HG02885 (cell line): ENCODE measurements around the gene CNRIP1.
"Not testable (repeated sequence)": the region's sequence is repeated elsewhere in the genome, so short reads cannot be mapped to it uniquely, and the experiment has no call there.

Experiments
- ATAC-seq: cut with Tn5 transposase; IDR thresholded peaks from one replicate; pipeline ENCODE4 v1.9.1; 2021; ENCODE audit warnings: mild to moderate bottlenecking; ENCODE audit not compliant: unreplicated experiment, poor library complexity

The CNRIP1 gene, protein sequence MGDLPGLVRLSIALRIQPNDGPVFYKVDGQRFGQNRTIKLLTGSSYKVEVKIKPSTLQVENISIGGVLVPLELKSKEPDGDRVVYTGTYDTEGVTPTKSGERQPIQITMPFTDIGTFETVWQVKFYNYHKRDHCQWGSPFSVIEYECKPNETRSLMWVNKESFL

DNA sequence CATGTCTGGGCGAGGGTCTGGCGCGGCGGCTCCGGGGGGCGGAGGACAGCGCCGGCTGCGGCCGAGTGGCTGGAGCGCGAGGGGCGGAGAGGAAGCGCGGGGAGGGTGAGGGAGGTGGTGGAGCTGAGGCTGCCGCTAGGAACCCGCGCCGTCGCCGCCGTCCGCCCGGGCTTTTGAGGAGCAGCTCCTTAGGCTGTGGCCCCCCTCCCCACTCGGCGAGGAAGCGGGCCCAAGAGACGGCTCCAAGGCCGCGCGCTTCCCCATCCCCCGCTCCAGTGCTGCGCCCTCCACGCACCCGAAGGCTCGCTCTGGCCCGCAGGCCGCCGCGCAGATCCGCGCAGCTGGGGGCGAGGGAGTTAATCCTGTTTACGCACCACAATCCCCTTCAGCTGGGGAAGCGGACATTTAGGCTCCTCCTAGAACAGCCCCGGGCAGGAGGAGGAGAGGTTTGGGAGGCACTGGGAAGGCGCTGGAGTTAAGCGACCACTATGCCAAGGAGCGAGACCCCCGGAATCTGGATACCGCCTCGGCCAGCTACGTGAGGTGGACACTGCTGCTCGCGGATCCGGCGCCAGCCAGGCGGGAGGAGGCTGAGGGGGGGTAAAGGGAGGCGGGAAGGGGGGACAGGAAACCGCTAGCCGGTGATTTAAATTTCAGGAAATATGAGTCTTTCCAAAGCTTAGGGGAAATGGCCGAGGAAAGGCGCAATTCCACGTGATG is at the start of gene CNRIP1:
Gene CNRIP1 (minus strand): TSS at position 552 of the 720 bp plus-strand sequence. CDS start 549 bp downstream, at position 3.
- ATAC-seq: peak; percentile 50

DNA sequence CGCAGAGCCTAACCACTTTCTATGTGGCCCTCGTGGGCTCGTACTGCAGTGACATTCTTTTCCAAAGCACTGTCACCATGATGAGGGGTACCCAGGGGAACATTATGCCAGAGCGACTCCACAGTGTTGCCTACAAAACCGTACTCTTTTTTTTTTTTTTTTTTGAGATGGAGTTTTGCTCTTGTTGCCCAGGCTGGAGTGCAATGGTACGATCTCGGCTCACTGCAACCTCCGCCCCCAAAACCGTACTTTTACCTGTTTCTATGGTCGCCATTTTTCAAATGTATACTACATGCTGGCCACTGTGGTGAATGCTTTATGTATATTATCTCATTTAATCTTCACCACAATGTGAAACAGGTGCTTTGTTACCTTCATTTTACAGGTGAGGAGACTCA is 49.6 kb upstream of the CNRIP1 start:
- ATAC-seq: no peak

DNA sequence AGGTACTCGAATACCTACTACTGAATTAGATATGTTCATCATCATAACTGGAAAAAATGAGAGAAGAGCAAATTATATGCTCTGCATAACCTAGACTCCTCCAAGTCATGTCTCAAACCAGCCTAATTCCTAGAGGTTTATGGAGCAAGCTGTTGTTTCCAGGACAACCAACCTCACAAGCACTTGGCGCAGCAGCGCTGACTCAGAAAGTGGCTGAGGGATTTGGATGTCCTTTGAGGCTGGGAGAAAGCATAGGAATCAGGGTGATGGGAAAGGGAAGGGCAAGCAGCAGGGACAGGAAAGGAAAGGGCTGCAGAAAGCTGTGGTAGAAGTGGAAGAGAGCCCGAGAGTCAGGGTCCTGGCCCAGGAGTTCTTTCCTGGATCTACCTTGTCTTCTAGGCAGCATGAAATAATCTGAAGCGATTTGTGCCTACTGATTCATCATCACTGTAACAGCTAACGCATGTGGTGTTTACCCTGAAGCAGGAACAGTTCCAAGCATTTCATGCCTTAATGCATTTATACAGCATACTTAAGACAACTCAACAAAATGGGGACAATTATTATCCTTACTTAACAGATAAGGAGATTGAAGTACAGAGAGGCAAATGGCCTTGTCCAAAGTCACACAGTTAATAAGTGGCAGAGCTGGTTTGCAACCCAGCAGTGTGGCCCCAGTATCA is 49.0 kb upstream of the CNRIP1 start:
- no peak for ATAC-seq

DNA sequence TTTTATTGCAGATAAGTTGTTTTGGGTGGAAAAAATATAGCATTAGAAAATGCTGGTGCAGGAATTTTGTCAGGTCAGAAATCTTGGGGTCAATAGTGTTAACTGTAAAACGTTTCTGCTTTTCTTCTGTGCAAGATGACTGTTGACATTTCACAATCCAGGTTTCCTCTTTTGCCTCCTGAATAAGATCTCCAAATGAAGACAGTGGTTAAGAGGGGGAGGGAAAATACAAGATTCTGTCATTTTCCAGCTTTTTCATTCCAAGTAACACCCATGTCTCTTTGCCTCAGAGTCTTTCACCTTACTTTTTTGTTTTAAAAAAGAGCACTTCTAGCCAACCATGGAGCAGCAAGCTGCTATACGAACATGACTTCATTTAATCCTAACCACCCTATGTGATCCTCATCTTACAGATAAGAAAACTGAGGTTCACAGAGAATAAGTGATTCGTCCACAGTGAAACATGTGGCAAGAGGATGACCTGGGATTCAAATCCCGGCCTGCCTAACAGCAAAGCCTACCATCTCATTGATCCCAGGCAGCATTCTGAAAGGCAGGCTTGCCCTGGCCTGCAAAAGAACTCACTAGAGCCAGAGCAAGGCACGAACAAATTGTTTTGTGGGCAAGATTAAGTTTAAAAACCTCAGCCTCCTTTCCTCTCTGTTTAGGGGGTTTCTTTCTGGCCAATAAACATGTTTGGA is 48.4 kb upstream of the CNRIP1 start:
- ATAC-seq: no peak

DNA sequence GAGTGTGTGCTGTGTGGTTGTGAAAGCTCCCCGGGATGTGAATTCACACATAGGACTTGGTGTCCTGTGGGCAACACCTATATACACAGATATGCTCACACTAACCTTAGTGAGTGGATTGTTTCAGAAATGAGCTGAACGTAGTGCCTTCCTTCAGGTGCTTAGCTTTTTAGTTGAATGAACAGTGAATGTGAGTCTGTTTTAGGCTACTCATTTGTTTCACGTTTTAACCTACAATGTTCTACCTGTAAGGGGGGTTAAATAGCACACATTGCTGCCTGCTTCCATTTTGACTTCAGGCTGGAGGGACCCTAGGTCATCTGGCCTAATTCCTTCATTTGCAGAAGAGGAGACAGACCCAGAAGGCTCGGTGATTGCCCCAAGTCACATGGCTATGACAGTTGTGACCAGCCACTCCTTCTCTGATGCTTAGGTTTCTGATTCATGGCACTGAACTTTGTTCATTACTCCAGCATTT is 46.4 kb upstream of the CNRIP1 start:
- peak; percentile 50 for ATAC-seq

DNA sequence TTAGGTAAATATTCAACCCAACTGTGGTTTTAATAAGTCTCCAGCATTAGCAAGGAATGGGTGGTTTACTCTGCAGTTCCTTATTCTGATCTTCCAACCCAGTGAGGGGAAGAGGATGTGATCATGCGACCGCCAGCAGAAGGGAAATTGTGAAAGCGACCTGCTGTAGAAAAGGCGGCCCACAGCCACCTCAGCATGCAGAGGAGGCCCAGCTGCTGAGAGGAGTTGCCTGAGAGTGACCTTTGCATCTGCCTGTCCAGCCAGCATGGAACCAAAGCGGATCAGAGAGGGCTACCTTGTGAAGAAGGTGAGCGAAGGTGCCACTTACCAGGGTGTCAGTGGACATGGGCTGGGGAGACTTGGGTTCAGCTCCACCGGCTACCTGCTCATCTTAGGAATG is 45.3 kb upstream of the CNRIP1 start, which contains the start of gene PLEK:
Gene PLEK (plus strand): TSS at position 196 of the 400 bp plus-strand sequence. CDS start 70 bp downstream, at position 266.
- ATAC-seq: peak; percentile 61

DNA sequence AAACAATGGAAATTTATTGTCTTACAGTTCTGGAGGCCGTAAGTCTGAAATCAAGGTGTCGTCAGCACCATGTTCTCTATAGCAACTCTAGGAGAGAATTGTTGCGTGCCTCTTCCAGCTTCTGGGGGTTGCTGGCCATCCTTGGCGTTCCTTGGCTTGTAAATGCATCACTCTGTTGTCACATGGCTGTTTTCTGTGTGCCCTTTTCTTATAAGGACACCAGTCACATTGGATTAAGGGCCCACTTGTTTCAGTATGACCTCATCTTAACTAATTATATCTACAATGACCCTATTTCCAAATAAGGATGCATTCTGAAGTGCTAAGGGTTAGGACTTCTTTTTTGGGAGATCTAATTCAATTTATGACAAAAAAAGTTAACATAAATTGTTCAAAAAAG is 44.0 kb upstream of the CNRIP1 start:
- no peak for ATAC-seq

DNA sequence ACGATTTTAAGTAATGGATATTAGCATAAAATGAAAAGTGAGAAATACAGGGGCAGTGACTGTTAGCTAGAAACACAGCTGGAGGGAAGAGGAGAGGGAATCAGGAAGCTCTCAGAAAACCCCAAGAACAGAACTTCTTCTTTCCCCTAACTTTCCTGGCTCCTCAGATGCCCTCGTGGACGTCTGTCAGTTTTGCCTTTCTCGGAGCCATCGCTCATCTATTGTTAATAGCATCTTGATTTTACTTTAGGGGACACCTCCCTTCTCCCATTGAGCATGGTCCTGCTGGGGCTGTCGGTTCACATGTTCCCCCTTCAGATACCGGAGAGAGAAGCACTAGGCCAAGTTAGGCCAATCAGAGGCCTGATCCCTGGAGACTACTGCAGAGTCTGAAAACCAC is 43.0 kb upstream of the CNRIP1 start:
- ATAC-seq: no peak

DNA sequence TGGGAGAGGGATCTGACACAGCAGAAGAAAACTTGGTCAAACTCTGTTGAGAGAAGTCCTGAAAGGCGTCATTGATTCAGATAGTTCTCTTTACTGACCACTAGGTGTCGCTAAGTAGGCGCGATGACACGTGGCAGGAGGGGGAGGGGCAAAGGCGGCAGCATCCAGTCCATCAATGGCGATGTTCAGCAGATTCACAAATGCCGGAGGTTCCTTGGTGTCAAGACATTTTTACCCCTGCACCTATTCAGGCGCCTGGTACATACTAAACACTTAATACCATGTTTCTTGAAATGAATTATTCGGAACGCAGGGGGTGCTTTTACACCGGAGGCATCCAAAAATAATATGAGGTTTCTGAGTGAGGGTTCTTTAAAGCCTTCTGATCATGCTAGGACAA is 42.3 kb upstream of the CNRIP1 start:
- ATAC-seq: peak; percentile 45

DNA sequence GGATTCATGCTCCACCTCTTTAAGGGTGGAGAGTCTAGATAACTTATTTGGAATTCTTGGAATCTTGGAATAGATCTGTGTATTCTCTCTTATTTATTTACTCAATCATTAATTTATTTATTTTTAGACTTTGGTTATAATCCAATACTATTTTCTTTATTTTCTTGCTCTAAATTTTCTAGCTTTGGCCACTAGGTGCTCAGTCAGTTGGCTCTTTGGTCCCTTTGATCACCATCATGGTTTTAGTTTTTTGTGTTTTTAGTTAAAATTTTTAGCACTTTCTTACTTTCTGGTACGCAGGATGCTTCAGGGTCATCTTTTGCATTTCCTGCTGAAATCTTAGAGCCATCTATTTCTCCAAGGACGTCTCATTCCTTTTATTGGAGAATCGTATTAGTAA is 40.1 kb upstream of the CNRIP1 start:
- ATAC-seq: no peak

DNA sequence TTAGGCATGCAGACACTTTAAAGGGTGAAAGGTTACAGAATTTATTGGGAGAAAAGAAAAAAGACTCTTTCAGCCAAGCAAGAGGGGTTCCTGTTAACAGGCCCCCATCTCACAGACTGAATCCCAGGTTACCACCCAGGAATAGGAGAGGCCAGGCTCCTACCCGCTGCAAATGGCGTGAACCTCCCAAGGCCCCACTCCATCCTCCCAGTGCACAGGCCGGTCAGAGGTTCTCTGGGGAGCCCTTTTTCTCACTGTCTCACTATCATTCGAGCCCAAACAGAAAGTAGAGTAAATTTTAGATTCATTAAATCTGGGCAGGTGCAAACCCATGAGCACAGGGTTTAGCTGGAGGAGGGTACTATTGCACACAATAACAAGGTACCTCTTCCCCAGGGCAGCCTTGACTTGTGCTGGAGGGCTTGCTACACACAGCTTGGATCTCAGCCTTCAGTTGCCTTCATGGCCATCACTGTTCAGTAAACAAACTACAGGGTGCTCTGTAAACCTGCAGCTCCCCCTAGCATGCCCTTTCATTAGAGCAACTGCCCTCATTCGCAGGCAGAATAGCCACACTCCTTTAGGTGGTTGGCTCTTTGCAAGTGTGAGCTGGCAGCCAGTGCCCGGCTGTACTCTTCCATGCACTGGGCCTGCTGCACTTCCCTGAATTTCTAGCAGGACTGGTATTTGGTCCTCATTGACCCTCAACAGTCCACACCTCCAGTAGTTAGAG is 38.0 kb upstream of the CNRIP1 start:
- ATAC-seq: peak; percentile 81

DNA sequence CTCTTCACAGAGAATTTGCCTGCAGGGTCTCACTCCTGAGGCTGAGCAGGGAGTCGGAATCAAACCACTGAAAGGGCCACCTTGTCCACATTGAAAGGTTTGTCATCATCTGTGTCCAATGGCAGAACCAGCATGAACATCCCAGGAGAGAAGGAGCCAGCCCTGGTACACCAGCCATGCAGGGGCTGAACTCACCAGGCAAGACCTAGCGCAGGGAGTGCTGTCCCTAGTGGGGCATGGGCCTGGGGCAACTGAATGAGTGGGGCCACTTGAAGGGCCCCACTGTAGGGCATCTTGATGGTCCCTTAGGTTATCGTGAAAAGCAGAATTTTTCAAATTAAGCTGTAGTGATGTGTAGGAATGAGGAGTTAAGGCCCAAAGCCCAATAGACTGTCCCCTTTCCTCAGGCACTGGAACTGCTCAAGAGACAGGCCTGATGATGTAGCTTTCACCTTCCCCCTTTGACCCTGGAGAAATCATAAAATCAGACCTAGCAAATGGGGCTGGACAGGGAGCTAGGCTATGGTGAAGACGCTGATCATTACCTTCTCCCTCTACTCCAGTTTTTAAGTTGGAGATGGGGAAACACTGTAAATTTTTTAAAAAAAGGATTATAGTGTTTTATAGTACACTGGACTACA is 37.0 kb upstream of the CNRIP1 start:
- ATAC-seq: no peak

DNA sequence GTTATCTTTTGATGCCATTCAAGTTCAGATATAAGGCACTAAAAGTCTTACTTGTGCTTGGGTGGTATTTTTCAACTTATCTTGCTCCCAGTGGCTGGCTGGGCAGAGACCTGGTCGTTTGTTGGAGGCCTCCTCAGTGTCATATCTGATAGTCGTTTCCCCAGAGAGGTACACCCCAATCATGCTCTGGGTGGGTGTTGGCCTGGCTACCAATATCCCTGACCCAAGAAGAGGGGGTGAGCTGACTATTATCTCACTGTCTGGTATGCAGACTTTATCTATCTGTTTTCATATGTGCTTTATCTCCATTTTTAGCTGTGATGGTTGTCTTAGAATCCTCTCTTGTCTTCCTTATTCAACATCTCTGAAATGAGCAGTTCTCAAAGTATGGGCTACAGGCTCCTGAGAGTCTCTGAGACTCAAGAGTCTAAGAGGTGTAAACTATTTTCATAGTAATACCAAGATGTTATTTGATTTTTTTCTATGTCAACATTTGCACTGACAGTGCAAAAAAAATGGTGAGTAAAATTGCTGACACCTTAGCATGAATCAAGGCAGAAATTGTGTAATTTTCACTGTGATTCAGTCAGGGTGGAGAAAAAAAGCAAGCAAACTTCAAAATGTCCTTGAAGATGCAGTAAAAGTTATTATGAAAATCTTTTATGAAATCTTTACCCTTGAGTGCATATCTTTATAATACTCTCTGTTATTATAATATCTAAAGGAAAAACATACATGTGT is 33.1 kb upstream of the CNRIP1 start:
- ATAC-seq: no peak

DNA sequence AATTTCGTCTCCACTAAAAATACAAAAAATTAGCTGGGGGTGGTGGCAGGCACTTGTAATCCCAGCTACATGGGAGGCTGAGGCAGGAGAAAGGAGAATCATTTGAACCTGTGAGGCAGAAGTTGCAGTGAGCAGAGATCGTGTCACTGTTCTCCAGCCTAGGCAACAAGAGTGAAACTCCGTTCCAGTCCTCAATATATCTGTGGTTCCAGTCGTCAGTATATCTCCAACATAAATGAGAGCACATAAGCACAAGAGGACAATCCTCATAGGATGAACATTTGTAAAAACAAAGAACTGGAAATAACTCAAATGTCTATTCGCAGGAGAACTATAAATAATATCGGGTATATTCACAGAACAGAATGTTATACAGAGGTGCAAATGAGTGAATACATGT is 32.2 kb upstream of the CNRIP1 start:
- no peak for ATAC-seq

DNA sequence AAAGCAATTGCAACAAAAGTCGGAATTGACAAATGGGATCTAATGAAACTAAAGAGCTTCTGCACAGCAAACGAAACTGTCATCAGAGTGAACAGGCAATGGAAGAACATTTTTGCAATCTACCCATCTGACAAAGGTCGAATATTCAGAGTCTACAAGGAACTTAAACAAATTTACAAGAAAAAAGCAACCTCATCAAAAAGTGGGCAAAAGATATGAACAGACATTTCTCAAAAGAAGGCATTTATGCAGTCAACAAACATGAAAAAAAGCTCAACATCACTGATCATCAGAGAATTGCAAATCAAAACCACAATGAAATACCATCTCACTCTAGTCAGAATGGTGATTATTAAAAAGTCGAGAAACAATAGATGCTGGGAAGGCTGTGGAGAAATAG is 29.3 kb upstream of the CNRIP1 start:
- not testable (repeated sequence) for ATAC-seq

DNA sequence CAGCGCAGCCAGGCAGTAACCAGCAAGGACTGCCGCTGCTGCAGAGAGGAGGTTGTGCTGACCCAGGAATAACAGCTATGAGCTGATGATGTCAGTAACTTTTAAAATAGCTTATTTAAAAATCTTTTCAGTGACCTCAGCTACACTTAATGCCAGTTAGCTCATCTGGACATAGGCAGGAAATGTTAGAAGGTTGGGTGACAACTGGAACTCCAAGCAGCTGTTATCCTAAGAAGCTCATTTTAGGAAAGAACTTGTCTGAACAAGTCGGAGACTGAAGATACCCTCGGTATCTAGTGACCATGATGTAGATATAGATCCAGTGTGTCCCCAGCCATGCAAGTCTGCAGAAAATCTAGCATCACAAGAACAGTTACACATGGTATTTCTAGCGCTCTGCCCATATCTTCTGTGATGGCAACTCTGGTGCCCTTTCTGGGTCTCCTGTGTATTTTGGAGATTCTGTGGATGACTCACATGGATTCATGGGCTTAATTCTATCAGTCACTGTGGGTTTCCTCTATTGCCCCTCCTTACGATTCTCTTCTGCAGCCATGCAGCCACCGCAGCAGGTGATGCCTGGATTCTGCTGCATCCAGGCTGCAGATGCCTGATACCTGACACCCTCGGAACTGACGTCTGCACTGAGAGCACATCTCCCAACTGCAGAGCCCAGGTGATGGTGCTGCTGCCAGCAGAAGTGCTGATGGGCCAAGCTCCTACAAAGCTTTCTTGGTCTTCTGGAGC is 25.6 kb upstream of the CNRIP1 start:
- no peak for ATAC-seq

DNA sequence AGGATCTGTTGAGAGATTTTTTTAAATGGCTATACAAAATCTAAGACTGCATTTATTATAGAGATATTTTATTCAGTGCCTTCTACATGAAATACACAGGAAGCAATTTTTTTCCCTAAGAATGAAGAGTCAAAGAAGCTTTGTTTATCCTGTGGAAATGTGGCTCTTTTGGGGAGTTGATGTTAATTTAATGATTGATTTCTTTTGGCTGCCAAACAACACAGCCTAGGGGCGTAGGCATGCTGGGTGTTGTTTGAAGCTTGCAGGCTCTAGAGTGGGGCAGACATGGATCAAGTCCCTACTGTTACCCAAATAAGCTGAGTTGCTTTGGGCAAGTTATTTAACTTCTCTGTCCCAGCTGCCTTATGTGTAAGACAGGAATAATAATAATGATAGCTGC is 24.3 kb upstream of the CNRIP1 start:
- ATAC-seq: no peak

DNA sequence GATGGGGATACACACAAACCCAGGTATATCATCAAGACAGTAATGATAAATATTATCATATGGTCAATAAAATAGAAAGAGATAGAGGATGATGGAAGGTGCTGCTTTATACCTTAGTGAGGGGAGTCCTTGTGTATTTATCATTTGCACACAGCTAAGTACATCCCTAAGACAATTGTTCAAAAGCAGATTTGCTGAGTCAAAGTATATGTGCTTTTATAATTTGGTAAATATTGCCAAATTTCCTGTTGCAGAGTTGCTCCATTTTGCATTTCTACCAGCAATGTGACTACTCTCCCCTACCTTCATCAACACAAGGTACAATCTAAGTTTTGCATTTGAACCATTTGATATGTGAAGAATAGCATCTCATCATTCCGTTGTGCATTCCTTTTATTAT is 22.7 kb upstream of the CNRIP1 start:
- no peak for ATAC-seq
